ENCODE results near the gene COPS3. TPM values are rescaled to one million over a fixed set of nuclear protein-coding genes. Genes with fewer than 3 reads are reported as not detected.

COPS3 gene
- total and polyA plus RNA-seq, 7 donors, result 99.8 to 164 (median 140) TPM

DNA sequence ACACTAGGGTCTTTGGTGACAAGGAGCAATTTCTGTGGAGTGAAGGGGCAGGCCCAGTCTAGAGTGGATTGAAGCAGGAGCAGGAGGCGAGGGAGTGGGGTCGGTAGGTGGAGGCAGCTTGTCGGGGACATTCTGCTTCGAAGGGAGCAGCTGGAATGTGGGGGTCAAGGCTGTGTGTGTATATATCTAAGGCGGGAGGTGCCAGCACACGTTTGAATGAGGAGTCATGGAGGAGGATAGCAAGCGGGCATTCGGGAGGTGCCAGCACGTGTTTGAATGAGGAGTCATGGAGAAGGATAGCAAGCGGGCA is 39.8 kb upstream of the COPS3 start:
- Histone ChIP-seq H3K4me3 (no peak overlapping the region), H3K4me1 (peaks cover 6% of the 10 kb centered on the region), H3K27me3 (ENCODE audit: insufficient read depth in 3 of 3, low read length in 2 of 3) (no peaks in the 10 kb centered on the region), H3K27ac (no peak overlapping the region), H3K9me3 (no peaks in the 10 kb centered on the region), H3K36me3 (ENCODE audit: insufficient read depth in 1 of 2, low read depth in 1 of 2) (no peaks in the 10 kb centered on the region)
- WGBS, 3 donors, result 89 to 93% (median 92%) methylated on average over 10 of the region's 10 CpGs
- ATAC-seq (no peak), DNase-seq (no peak)
- intact Hi-C loops (cut with DNase I), result loop anchor here in 1 of 2 donors (5.0 kb wide), 1 partner anchor 324 kb away; no protein-coding TSS in a partner anchor
- TF ChIP-seq CTCF (IDR thresholded peaks at IDR 0.05), result no peak

- WGBS, 3 donors, result 90 to 96% (median 91%) methylated on average over 16 of the region's 16 CpGs
Observed at GRCh38 chr17:17320188-17320910, 39.3 kb upstream of the COPS3 start.

GRCh38 chr17:17315142-17315821 is 34.2 kb upstream of the COPS3 start:
- Histone ChIP-seq H3K27ac (no peak overlapping the region), H3K36me3 (ENCODE audit: insufficient read depth in 1 of 2, low read depth in 1 of 2) (peaks cover 0 to 5% of the 10 kb centered on the region in 2 donors), H3K27me3 (ENCODE audit: insufficient read depth in 3 of 3, low read length in 2 of 3) (no peaks in the 10 kb centered on the region), H3K9me3 (no peaks in the 10 kb centered on the region), H3K4me1 (no peaks in the 10 kb centered on the region), H3K4me3 (no peak overlapping the region)
- 73 to 87% (median 77%) methylated on average over 4 to 6 of the region's 6 CpGs for WGBS, 3 donors
- TF ChIP-seq CTCF (IDR thresholded peaks at IDR 0.05), result no peak
- DNase-seq, result no peak
- no peak for ATAC-seq
- intact Hi-C loops (cut with DNase I), result no loop called here

More at GRCh38 chr17:17320188-17320910, 39.3 kb upstream of the COPS3 start:
- H3K27ac ChIP-seq, result no peak overlapping the region
- H3K4me3 ChIP-seq, result no peak overlapping the region
- intact Hi-C loops (cut with DNase I), result loop anchor here in 1 of 2 donors (5.0 kb wide), 1 partner anchor 323 kb away; no protein-coding TSS in a partner anchor
- no peaks in the 10 kb centered on the region for H3K36me3 ChIP-seq (ENCODE audit: insufficient read depth in 1 of 2, low read depth in 1 of 2)
- ATAC-seq (no peak), DNase-seq (no peak)
- TF ChIP-seq CTCF (IDR thresholded peaks at IDR 0.05), result no peak
- H3K4me1 ChIP-seq, result peaks cover under 1% of the 10 kb centered on the region
- no peaks in the 10 kb centered on the region for H3K27me3 ChIP-seq (ENCODE audit: insufficient read depth in 3 of 3, low read length in 2 of 3)
- no peaks in the 10 kb centered on the region for H3K9me3 ChIP-seq

DNA sequence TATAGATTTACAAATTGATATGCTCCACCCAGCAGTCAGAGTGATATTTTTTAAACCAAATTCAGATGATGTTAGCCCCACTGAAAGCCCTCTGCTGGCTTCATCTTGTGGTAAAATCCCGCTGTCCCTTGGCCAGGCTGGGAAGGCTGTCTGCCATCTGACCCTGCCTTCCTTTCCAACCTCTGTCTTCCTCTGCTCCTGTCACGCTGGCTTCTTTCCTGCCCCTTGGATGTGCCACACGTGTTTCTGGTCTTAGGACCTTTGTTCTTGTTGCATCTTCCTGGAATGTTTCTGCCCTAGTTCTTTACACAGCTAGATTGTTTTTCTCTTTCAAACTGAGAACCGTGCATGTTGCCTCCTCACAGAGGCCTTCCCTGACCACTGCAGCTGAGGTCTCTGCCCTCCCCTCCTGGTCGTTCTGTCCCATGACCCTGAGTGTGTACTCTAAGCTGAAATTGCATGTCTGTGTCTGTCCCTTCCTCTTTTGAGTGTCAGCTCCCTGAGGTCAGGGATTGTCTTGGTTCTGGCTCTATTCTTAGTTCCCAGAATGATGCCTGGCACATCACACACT is 33.5 kb upstream of the COPS3 start:
- Histone ChIP-seq H3K27me3 (ENCODE audit: insufficient read depth in 3 of 3, low read length in 2 of 3) (no peaks in the 10 kb centered on the region), H3K27ac (no peak overlapping the region), H3K9me3 (no peaks in the 10 kb centered on the region), H3K4me3 (no peak overlapping the region), H3K36me3 (ENCODE audit: insufficient read depth in 1 of 2, low read depth in 1 of 2) (peaks cover 0 to 5% of the 10 kb centered on the region in 2 donors), H3K4me1 (no peaks in the 10 kb centered on the region)
- intact Hi-C loops (cut with DNase I), result loop anchor here in 1 of 2 donors (5.0 kb wide), 1 partner anchor 312 kb away; no protein-coding TSS in a partner anchor
- WGBS, 3 donors, result 53 to 71% (median 54%) methylated on average over 5 of the region's 5 CpGs
- no peak for ATAC-seq
- DNase-seq, result no peak
- no peak for TF ChIP-seq CTCF (IDR thresholded peaks at IDR 0.05)

Measured in psoas muscle (tissue), 8 donors.